DOHH2 (cell line): ENCODE results near the gene HMCN2.

ENCODE experiments used
- H3F3A ChIP-seq: fragments of 200-600 bp; sonication (generic), shearing (Covaris generic); 2 replicates; pipeline ENCODE4 v1.6.0; 2016; ENCODE audit warnings: antibody characterized with exemption, mild to moderate bottlenecking; ENCODE audit not compliant: control insufficient read depth, insufficient read depth
- H3K27ac ChIP-seq: fragments of 200-600 bp; sonication (generic); 2 replicates; pipeline ENCODE4 v1.5.1; 2014; ENCODE audit warnings: low read depth, mild to moderate bottlenecking, low read length, moderate library complexity
- H3K27me3 ChIP-seq: fragments of 200-600 bp; sonication (generic); 2 replicates; pipeline ENCODE4 v1.6.1; 2014; ENCODE audit warnings: mild to moderate bottlenecking, low read length, mixed read lengths; ENCODE audit not compliant: control insufficient read depth
- H3K36me3 ChIP-seq: fragments of 200-600 bp; sonication (generic); 2 replicates; pipeline ENCODE4 v1.6.1; 2014; ENCODE audit warnings: mild to moderate bottlenecking, low read length, moderate library complexity, mixed read lengths; ENCODE audit not compliant: control insufficient read depth
- H3K4me1 ChIP-seq: fragments of 200-600 bp; sonication (generic); 2 replicates; pipeline ENCODE4 v1.6.1; 2014; ENCODE audit warnings: mild to moderate bottlenecking, low read length, mixed read lengths; ENCODE audit not compliant: control insufficient read depth
- H3K4me2 ChIP-seq: fragments of 200-600 bp; sonication (generic); 2 replicates; pipeline ENCODE4 v1.6.0; 2014; ENCODE audit warnings: mild to moderate bottlenecking, low read length, moderate library complexity
- H3K4me3 ChIP-seq: fragments of 200-600 bp; sonication (generic); 2 replicates; pipeline ENCODE4 v1.5.1; 2014; ENCODE audit warnings: mild to moderate bottlenecking, low read length, mixed read lengths
- H3K79me2 ChIP-seq: fragments of 200-600 bp; sonication (generic); 2 replicates; pipeline ENCODE4 v1.6.1; 2014; ENCODE audit warnings: mild to moderate bottlenecking, low read length, mixed read lengths; ENCODE audit not compliant: control insufficient read depth
- H3K9me2 ChIP-seq: fragments of 200-600 bp; sonication (generic); replicated peaks from 2 replicates; pipeline ENCODE4 v1.6.1; 2014; ENCODE audit warnings: mild to moderate bottlenecking, low read length, mixed read lengths; ENCODE audit not compliant: control insufficient read depth
- H3K9me3 ChIP-seq: fragments of 200-600 bp; sonication (generic); 2 replicates; pipeline ENCODE4 v1.6.1; 2014; ENCODE audit warnings: antibody characterized with exemption, low read length, mixed read lengths; ENCODE audit not compliant: control insufficient read depth, insufficient read depth
- H4K20me1 ChIP-seq: fragments of 200-600 bp; sonication (generic); 2 replicates; pipeline ENCODE4 v1.6.0; 2014; ENCODE audit warnings: low read depth, mild to moderate bottlenecking, antibody characterized with exemption, low read length, moderate library complexity; ENCODE audit not compliant: control insufficient read depth, insufficient read depth
- EZH2phosphoT487 ChIP-seq: fragments of 200-600 bp; sonication (generic); IDR thresholded peaks from 2 replicates; pipeline ENCODE4 v1.6.1; 2017; ENCODE audit warnings: borderline replicate concordance, mild to moderate bottlenecking, antibody characterized with exemption, low read length, moderate library complexity, mixed read lengths
- TF ChIP-seq, protein P1 (sequence below): fragments of 200-600 bp; sonication (generic); IDR thresholded peaks from one replicate; pipeline ENCODE4 v1.5.1; 2014; ENCODE audit warnings: antibody characterized with exemption, mild to moderate bottlenecking, low read depth, low read length; ENCODE audit not compliant: poor library complexity, severe bottlenecking

HMCN2 gene

DNA sequence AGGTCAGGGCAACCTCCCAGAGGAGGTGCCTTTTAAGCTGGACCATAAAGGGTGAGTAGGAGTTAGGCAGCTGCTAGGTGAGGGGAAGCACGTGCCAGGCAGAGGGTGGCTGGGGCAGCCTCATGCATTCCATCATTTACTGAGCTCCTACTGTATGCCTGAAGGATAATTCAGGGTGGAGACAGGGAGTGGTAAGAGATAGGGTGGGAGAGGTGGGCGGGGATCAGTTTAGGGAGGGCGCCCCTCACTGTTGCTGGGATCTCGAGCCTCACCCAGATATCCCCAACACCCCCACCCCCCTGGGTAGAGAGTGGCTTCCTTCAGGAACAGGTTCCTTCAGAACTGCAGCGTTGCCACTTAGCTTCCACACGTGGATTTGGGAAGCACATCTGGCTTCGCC, 104.7 kb downstream of the HMCN2 start:
- Histone ChIP-seq H3K4me2 (no peak overlapping the region), H3K36me3 (no peaks in the 10 kb centered on the region), H3K79me2 (no peaks in the 10 kb centered on the region), H3K4me1 (no peaks in the 10 kb centered on the region), H3K9me2 (no peaks in the 10 kb centered on the region), H3K27ac (no peak overlapping the region), H3F3A (no peaks in the 10 kb centered on the region), H3K27me3 (no peaks in the 10 kb centered on the region), H3K9me3 (no peaks in the 10 kb centered on the region), H3K4me3 (no peak overlapping the region), H4K20me1 (no peaks in the 10 kb centered on the region)
- TF ChIP-seq, protein P1, sequence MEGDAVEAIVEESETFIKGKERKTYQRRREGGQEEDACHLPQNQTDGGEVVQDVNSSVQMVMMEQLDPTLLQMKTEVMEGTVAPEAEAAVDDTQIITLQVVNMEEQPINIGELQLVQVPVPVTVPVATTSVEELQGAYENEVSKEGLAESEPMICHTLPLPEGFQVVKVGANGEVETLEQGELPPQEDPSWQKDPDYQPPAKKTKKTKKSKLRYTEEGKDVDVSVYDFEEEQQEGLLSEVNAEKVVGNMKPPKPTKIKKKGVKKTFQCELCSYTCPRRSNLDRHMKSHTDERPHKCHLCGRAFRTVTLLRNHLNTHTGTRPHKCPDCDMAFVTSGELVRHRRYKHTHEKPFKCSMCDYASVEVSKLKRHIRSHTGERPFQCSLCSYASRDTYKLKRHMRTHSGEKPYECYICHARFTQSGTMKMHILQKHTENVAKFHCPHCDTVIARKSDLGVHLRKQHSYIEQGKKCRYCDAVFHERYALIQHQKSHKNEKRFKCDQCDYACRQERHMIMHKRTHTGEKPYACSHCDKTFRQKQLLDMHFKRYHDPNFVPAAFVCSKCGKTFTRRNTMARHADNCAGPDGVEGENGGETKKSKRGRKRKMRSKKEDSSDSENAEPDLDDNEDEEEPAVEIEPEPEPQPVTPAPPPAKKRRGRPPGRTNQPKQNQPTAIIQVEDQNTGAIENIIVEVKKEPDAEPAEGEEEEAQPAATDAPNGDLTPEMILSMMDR: no peak
- TF ChIP-seq EZH2phosphoT487: no peak

DNA sequence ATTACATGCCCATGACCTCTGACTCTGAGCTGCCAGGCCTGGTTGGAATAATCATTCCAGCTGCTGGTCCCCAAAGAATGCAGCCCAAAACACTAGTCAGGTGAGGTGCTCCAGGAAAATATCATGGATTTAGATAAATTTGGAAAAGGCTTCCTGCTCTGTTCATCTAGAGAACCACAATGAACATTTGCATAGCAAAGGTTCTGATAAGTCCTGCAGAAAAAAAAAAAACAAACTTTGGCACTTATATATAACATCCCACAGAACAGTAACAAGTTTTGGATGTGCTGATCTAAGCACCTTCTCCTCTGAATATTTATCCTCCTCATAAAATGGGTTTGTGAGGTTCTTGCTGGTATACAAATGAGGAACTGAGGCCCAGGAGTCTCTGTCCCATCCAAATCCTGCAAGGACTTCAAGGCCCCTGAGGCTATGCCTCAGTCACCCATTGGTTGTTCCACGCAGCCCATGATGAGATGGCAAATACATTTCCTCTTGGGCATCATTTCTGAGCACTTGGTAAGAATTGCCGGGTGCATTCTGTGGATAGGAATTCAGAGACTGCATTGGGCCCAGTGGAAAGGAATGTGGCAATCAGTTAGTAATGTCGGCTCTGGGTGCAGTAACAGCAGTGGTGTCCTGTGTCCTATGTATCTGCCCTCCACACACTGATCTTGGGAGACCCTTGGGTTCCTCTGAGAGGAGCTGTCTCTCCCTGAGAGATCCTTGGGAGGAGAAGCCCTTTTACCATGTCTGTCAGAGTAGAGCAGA, 105.8 kb downstream of the HMCN2 start:
- H3K27me3 ChIP-seq: no peaks in the 10 kb centered on the region
- H3K36me3 ChIP-seq: no peaks in the 10 kb centered on the region
- no peak overlapping the region for H3K4me3 ChIP-seq
- no peaks in the 10 kb centered on the region for H3K79me2 ChIP-seq
- TF ChIP-seq, protein P1: no peak
- no peak for TF ChIP-seq EZH2phosphoT487
- H3F3A ChIP-seq: no peaks in the 10 kb centered on the region
- H3K27ac ChIP-seq: no peak overlapping the region
- no peaks in the 10 kb centered on the region for H3K9me3 ChIP-seq
- no peaks in the 10 kb centered on the region for H3K4me1 ChIP-seq
- no peak overlapping the region for H3K4me2 ChIP-seq
- no peaks in the 10 kb centered on the region for H4K20me1 ChIP-seq
- H3K9me2 ChIP-seq: no peaks in the 10 kb centered on the region

DNA sequence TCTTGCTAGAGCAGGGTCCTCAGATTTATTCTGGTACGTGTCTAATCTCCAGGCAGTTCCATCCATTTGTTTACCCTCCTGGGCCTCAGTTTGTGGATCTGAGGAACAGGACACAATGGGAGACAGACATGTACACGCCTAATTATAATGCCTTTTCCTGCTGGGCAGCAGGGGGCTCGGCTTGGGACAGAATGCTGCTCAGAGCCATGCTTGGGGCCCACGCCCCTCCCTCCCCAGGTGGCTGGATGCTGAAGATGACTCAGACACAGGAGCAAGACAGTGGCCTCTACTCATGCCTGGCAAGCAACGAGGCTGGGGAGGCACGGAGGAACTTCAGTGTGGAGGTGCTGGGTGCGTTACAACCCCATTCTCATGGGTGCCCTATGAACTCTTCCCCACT, 106.5 kb downstream of the HMCN2 start:
- no peak for TF ChIP-seq EZH2phosphoT487

DNA sequence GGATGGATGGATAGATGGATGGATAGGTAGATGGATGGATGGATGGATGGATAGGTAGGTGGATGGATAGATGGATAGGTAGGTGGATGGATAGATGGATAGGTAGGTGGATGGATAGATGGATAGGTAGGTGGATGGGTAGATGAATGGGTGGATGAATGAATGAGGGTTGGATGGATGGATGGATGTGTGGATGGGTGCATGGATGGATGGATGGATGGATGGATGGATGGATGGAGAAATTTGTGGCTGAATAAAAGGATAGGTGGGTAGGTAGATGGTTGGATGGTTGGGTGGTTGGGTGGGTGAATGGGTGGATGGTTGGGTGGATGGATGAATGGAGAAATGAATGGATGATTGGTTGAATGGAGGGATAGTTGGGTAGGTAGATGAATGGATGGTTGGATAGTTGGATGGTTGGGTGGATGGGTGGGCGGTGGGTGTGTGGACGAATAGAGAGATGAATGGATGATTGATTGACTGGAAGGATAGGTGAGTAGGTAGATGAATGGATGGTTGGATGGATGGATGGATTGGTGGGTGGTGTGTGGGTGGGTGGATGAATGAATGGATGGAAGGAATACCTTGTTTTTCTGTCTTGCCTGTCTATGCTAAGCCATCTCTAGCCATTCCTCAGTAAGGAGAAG, 108.2 kb downstream of the HMCN2 start:
- H3K27ac ChIP-seq: no peak overlapping the region
- H3K79me2 ChIP-seq: no peaks in the 10 kb centered on the region
- no peaks in the 10 kb centered on the region for H3K9me2 ChIP-seq
- no peak overlapping the region for H3K4me2 ChIP-seq
- H4K20me1 ChIP-seq: no peaks in the 10 kb centered on the region
- TF ChIP-seq EZH2phosphoT487: no peak
- TF ChIP-seq, protein P1: no peak
- H3K9me3 ChIP-seq: no peaks in the 10 kb centered on the region
- H3F3A ChIP-seq: no peaks in the 10 kb centered on the region
- H3K27me3 ChIP-seq: no peaks in the 10 kb centered on the region
- H3K36me3 ChIP-seq: no peaks in the 10 kb centered on the region
- no peak overlapping the region for H3K4me3 ChIP-seq
- H3K4me1 ChIP-seq: no peaks in the 10 kb centered on the region

More for the DNA sequence above, 106.5 kb downstream of the HMCN2 start:
- H4K20me1 ChIP-seq: no peaks in the 10 kb centered on the region
- no peaks in the 10 kb centered on the region for H3K4me1 ChIP-seq
- no peaks in the 10 kb centered on the region for H3K36me3 ChIP-seq
- no peak overlapping the region for H3K27ac ChIP-seq
- H3K79me2 ChIP-seq: no peaks in the 10 kb centered on the region
- H3K9me3 ChIP-seq: no peaks in the 10 kb centered on the region
- H3K9me2 ChIP-seq: no peaks in the 10 kb centered on the region
- no peak overlapping the region for H3K4me3 ChIP-seq
- H3K27me3 ChIP-seq: no peaks in the 10 kb centered on the region
- H3F3A ChIP-seq: no peaks in the 10 kb centered on the region
- no peak overlapping the region for H3K4me2 ChIP-seq
